HEK293 (cell line): ENCODE measurements around the gene KRTAP5-2.
A peak's percentile ranks its signal among the peaks of the same experiment; 100 is the strongest.

Experiments used
- CTCF ChIA-PET: fragments of 350-600 bp; formaldehyde crosslinking; extraction: SDS; loops from one replicate; lab custom pipeline; 2021; ENCODE audit warnings: antibody characterized with exemption; lab: Yijun Ruan, JAX
- POLR2A ChIA-PET: fragments of 300-600 bp; formaldehyde crosslinking; extraction: SDS; loops from one replicate; lab custom pipeline; 2020; ENCODE audit warnings: antibody characterized with exemption, inconsistent platforms; lab: Yijun Ruan, JAX
- H3K27ac ChIP-seq: fragments of 200-500 bp; sonication (Bioruptor generic); 2 replicates; pipeline ENCODE4 v1.5.1; 2014; ENCODE audit warnings: low read depth, low read length, control low read depth, inconsistent platforms; ENCODE audit errors: extremely low read depth
- H3K36me3 ChIP-seq, 2 experiments: fragments of 200-500 bp in 1 of 2; sonication (Bioruptor generic) in 1 of 2; 1 replicate in 1 of 2; 2 replicates in 1 of 2; pipeline ENCODE4 v1.5.1; 2014 to 2017; ENCODE audit warnings: inconsistent platforms in 2 of 2, low read length in 2 of 2; ENCODE audit not compliant: control insufficient read depth in 2 of 2, insufficient read depth in 1 of 2
- H3K4me1 ChIP-seq: fragments of 200-500 bp; sonication (Bioruptor generic); 2 replicates; pipeline ENCODE4 v1.5.1; 2014; ENCODE audit warnings: mild to moderate bottlenecking, low read length, inconsistent platforms; ENCODE audit not compliant: control insufficient read depth, insufficient read depth
- H3K4me3 ChIP-seq: 2 replicates; pipeline ENCODE4 v1.5.1; 2011; ENCODE audit warnings: low read depth, mild to moderate bottlenecking, control low read depth, low read length, moderate library complexity
- H3K9me3 ChIP-seq: fragments of 200-500 bp; sonication (Bioruptor generic); 2 replicates; pipeline ENCODE4 v1.5.1; 2014; ENCODE audit warnings: low read depth, low read length, inconsistent platforms; ENCODE audit not compliant: control insufficient read depth, insufficient read depth
- ELK4 ChIP-seq: IDR thresholded peaks from 2 replicates; pipeline ENCODE4 v1.6.1; 2011; ENCODE audit warnings: mild to moderate bottlenecking, low read depth, low read length, borderline replicate concordance
- GLIS1 ChIP-seq: fragments of 450-650 bp; formaldehyde crosslinking; IDR thresholded peaks from 2 replicates; pipeline ENCODE4 v1.5.1; 2016; ENCODE audit warnings: missing biosample characterization, missing genetic modification characterization
- GLIS2 ChIP-seq: fragments of 450-650 bp; formaldehyde crosslinking; IDR thresholded peaks from 2 replicates; pipeline ENCODE4 v1.5.1; 2016; ENCODE audit warnings: missing biosample characterization, missing genetic modification characterization
- HOXA7 ChIP-seq: sonication (generic); formaldehyde crosslinking; IDR thresholded peaks from 2 replicates; pipeline ENCODE4 v1.8.1; 2022; ENCODE audit warnings: missing genetic modification reagents, borderline replicate concordance
- KLF1 ChIP-seq: fragments of 450-650 bp; formaldehyde crosslinking; IDR thresholded peaks from 2 replicates; pipeline ENCODE4 v1.5.1; 2016; ENCODE audit warnings: missing biosample characterization, missing genetic modification characterization
- KLF10 ChIP-seq: fragments of 450-650 bp; IDR thresholded peaks from 2 replicates; pipeline ENCODE4 v1.5.1; 2018; ENCODE audit warnings: missing biosample characterization, mild to moderate bottlenecking, missing genetic modification characterization
- KLF8 ChIP-seq: fragments of 450-650 bp; formaldehyde crosslinking; IDR thresholded peaks from 2 replicates; pipeline ENCODE4 v1.5.1; 2016; ENCODE audit warnings: missing biosample characterization, missing genetic modification characterization
- KLF9 ChIP-seq: fragments of 450-650 bp; formaldehyde crosslinking; IDR thresholded peaks from 2 replicates; pipeline ENCODE4 v1.5.1; 2016; ENCODE audit warnings: missing biosample characterization, missing genetic modification characterization, low read depth
- REPIN1 ChIP-seq: fragments of 450-650 bp; formaldehyde crosslinking; IDR thresholded peaks from 2 replicates; pipeline ENCODE4 v1.5.1; 2017; ENCODE audit warnings: missing biosample characterization, missing genetic modification characterization, low read depth
- SP2 ChIP-seq: fragments of 450-650 bp; formaldehyde crosslinking; IDR thresholded peaks from 2 replicates; pipeline ENCODE4 v1.5.1; 2016; ENCODE audit warnings: missing biosample characterization, missing genetic modification characterization
- ZFP3 ChIP-seq: fragments of 450-650 bp; formaldehyde crosslinking; IDR thresholded peaks from 2 replicates; pipeline ENCODE4 v1.5.1; 2016; ENCODE audit warnings: low read depth, missing biosample characterization, missing genetic modification characterization
- ZNF121 ChIP-seq: fragments of 450-650 bp; formaldehyde crosslinking; IDR thresholded peaks from 2 replicates; pipeline ENCODE4 v1.5.1; 2016; ENCODE audit warnings: missing biosample characterization, missing genetic modification characterization
- ZNF202 ChIP-seq: fragments of 450-650 bp; formaldehyde crosslinking; IDR thresholded peaks from 2 replicates; pipeline ENCODE4 v1.5.1; 2016; ENCODE audit warnings: missing biosample characterization, missing genetic modification characterization, borderline replicate concordance
- ZNF274 ChIP-seq, 2 experiments: fragments of 200-500 bp in 1 of 2; fragments of 450-650 bp in 1 of 2; sonication (Bioruptor generic) in 1 of 2; formaldehyde crosslinking in 1 of 2; IDR thresholded peaks; 2 replicates each; pipeline versions ENCODE4 v1.5.1 to v1.6.1; 2014 to 2016; ENCODE audit warnings: borderline replicate concordance in 1 of 2, inconsistent platforms in 1 of 2, low read length in 1 of 2, missing biosample characterization in 1 of 2, missing genetic modification characterization in 1 of 2
- ZNF280D ChIP-seq: fragments of 450-650 bp; formaldehyde crosslinking; IDR thresholded peaks from 2 replicates; pipeline ENCODE4 v1.5.1; 2016; ENCODE audit warnings: missing biosample characterization, missing genetic modification characterization
- ZNF335 ChIP-seq: fragments of 450-650 bp; formaldehyde crosslinking; conservative IDR thresholded peaks from 2 replicates; pipeline ENCODE4 v1.5.1; 2016; ENCODE audit warnings: missing biosample characterization, missing genetic modification characterization
- ZNF416 ChIP-seq: fragments of 450-650 bp; formaldehyde crosslinking; IDR thresholded peaks from 2 replicates; pipeline ENCODE4 v1.5.1; 2016; ENCODE audit warnings: missing biosample characterization, missing genetic modification characterization
- ZNF426 ChIP-seq: fragments of 450-650 bp; formaldehyde crosslinking; IDR thresholded peaks from 2 replicates; pipeline ENCODE4 v1.5.1; 2017; ENCODE audit warnings: missing biosample characterization, missing genetic modification characterization, mild to moderate bottlenecking, inconsistent platforms, moderate library complexity
- ZNF549 ChIP-seq: fragments of 450-650 bp; IDR thresholded peaks from 2 replicates; pipeline ENCODE4 v1.5.1; 2018; ENCODE audit warnings: missing biosample characterization, missing genetic modification characterization, mild to moderate bottlenecking, inconsistent platforms, moderate library complexity
- ZSCAN5A ChIP-seq: fragments of 450-650 bp; formaldehyde crosslinking; IDR thresholded peaks from 2 replicates; pipeline ENCODE4 v1.5.1; 2016; ENCODE audit warnings: missing biosample characterization, missing genetic modification characterization

KRTAP5-2 gene

GRCh38 chr11:1554981-1555712 is 42.9 kb downstream of the KRTAP5-2 start:
- POLR2A ChIA-PET, result interaction anchor here (0.6 to 1.1 kb wide), 2 partner anchors 9 to 20 kb away, joined by 3 to 5 read pairs; no protein-coding TSS in a partner anchor
- H3K27ac ChIP-seq, result no peak overlapping the region
- CTCF ChIA-PET, result interaction anchor here (0.8 to 1.5 kb wide), 2 partner anchors 9 to 73 kb away, joined by 3 to 8 read pairs; no protein-coding TSS in a partner anchor
- H3K9me3 ChIP-seq, result no peaks in the 10 kb centered on the region
- TF ChIP-seq ZSCAN5A (tag by site-specific recombination), result no peak
- 0 out of 2 replicates have a peak, but pooled peaks have one; percentile 19 for TF ChIP-seq KLF8 (tag by site-specific recombination)
- no peaks in the 10 kb centered on the region for H3K4me1 ChIP-seq
- no peak overlapping the region for H3K4me3 ChIP-seq
- H3K36me3 ChIP-seq, result peaks cover 0 to 27% of the 10 kb centered on the region in 2 experiments; a peak in 1 of 3 replicates

GRCh38 chr11:1553808-1554594 is 44.1 kb downstream of the KRTAP5-2 start:
- Histone ChIP-seq H3K27ac (no peak overlapping the region), H3K4me3 (no peak overlapping the region), H3K36me3 (peaks cover 0 to 15% of the 10 kb centered on the region in 2 experiments; a peak in 1 of 3 replicates), H3K4me1 (no peaks in the 10 kb centered on the region), H3K9me3 (no peaks in the 10 kb centered on the region)
- TF ChIP-seq ZNF121 (tag by site-specific recombination), result 0 out of 2 replicates have a peak, but pooled peaks have one; percentile 28
- no peak for TF ChIP-seq ZNF335 (tag by site-specific recombination)
- TF ChIP-seq ZFP3 (tag by site-specific recombination), result no peak
- TF ChIP-seq ZNF202 (tag by site-specific recombination), result no peak
- no peak for TF ChIP-seq REPIN1
- no peak for TF ChIP-seq ZNF426 (tag by site-specific recombination)
- TF ChIP-seq KLF10 (tag by site-specific recombination), result no peak
- no peak for TF ChIP-seq ZNF274 (IDR thresholded peaks at IDR 0.05; ENCODE audit: low read length)
- no peak for TF ChIP-seq ZNF274 (tag by site-specific recombination; IDR thresholded peaks at IDR 0.05; ENCODE audit: borderline replicate concordance)
- no peak for TF ChIP-seq ZNF416 (tag by site-specific recombination)
- TF ChIP-seq GLIS2 (tag by site-specific recombination), result peak; percentile 64; the same call in 1 of the 2 replicates
- TF ChIP-seq HOXA7, result no peak
- TF ChIP-seq GLIS1 (tag by site-specific recombination), result peak; percentile 87
- TF ChIP-seq SP2 (tag by site-specific recombination), result no peak
- no peak for TF ChIP-seq ZNF549 (tag by site-specific recombination)
- no peak for TF ChIP-seq ZNF280D
- peak; percentile 30; the same call in 1 of the 2 replicates for TF ChIP-seq KLF1 (tag by site-specific recombination)
- no peak for TF ChIP-seq KLF9 (tag by site-specific recombination)
- TF ChIP-seq ELK4, result no peak
- ChIA-PET POLR2A (interaction anchor here (0.8 to 1.4 kb wide), 2 partner anchors 10 to 21 kb away, joined by 3 to 6 read pairs; no protein-coding TSS in a partner anchor), CTCF (interaction anchor here (1.0 to 2.4 kb wide), 3 partner anchors 20 to 87 kb away, joined by 3 to 19 read pairs (median 3); no protein-coding TSS in a partner anchor)
